Inflammatory macrophage treated with lipopolysaccharide for 1 hour (primary cell): ENCODE results near the gene PLIN4.
"Not testable (repeated sequence)": the region's sequence is repeated elsewhere in the genome, so short reads cannot be mapped to it uniquely, and the experiment has no call there.

ENCODE experiments used
- DNase-seq, 2 donors: peaks; one replicate each; pipeline ENCODE4 v3.0.0-alpha.2; 2020 to 2022

PLIN4 gene

GRCh38 chr19:4547303-4548237 is 29.3 kb upstream of the PLIN4 start:
- DNase-seq = no peak

- DNase-seq = no peak
These were observed 25.8 kb upstream of the PLIN4 start for GRCh38 chr19:4543842-4544647.

GRCh38 chr19:4542896-4543841 is 24.9 kb upstream of the PLIN4 start:
- DNase-seq = peak; percentile 66 to 70

- not testable (repeated sequence) for DNase-seq
These were observed 23.5 kb upstream of the PLIN4 start for GRCh38 chr19:4541806-4542145.

- DNase-seq = peak; percentile 77 to 78
These were observed 23.0 kb upstream of the PLIN4 start for GRCh38 chr19:4541114-4541805.

GRCh38 chr19:4539693-4540581 is 21.7 kb upstream of the PLIN4 start, which contains the start of gene LRG1:
LRG1 (minus strand) TSS chr19:4540036; CDS start chr19:4540013, 23 bp downstream.
- DNase-seq = peak; percentile 87 to 93

- DNase-seq = no peak
These were observed 20.9 kb upstream of the PLIN4 start for GRCh38 chr19:4539169-4539692.

- DNase-seq = no peak
These were observed 20.3 kb upstream of the PLIN4 start for GRCh38 chr19:4538601-4538954.

- DNase-seq = no peak
These were observed 19.8 kb upstream of the PLIN4 start for GRCh38 chr19:4537953-4538600.

- no peak for DNase-seq
These were observed 18.5 kb upstream of the PLIN4 start for GRCh38 chr19:4536798-4537197.

GRCh38 chr19:4534836-4535658 is 16.8 kb upstream of the PLIN4 start, which contains the start of gene PLIN5:
PLIN5 (minus strand) TSS chr19:4535224; CDS start chr19:4534074, 1,150 bp downstream.
- DNase-seq = peak; percentile 38 to 78

GRCh38 chr19:4533835-4534424 is 15.6 kb upstream of the PLIN4 start:
- no peak for DNase-seq

GRCh38 chr19:4533334-4533733 is 15.0 kb upstream of the PLIN4 start:
- DNase-seq = no peak

GRCh38 chr19:4531562-4532165 is 13.4 kb upstream of the PLIN4 start:
- no peak for DNase-seq

- no peak for DNase-seq
These were observed 11.7 kb upstream of the PLIN4 start for GRCh38 chr19:4529924-4530522.

GRCh38 chr19:4528843-4529242 is 10.6 kb upstream of the PLIN4 start:
- no peak for DNase-seq

GRCh38 chr19:4527377-4527776 is 9.1 kb upstream of the PLIN4 start:
- not testable (repeated sequence) for DNase-seq

GRCh38 chr19:4525563-4526002 is 7.3 kb upstream of the PLIN4 start:
- no peak for DNase-seq
